ENCODE measurements around the gene GYS1.
A peak's percentile ranks its signal among the peaks of the same experiment; 100 is the strongest.

GYS1 gene

DNA sequence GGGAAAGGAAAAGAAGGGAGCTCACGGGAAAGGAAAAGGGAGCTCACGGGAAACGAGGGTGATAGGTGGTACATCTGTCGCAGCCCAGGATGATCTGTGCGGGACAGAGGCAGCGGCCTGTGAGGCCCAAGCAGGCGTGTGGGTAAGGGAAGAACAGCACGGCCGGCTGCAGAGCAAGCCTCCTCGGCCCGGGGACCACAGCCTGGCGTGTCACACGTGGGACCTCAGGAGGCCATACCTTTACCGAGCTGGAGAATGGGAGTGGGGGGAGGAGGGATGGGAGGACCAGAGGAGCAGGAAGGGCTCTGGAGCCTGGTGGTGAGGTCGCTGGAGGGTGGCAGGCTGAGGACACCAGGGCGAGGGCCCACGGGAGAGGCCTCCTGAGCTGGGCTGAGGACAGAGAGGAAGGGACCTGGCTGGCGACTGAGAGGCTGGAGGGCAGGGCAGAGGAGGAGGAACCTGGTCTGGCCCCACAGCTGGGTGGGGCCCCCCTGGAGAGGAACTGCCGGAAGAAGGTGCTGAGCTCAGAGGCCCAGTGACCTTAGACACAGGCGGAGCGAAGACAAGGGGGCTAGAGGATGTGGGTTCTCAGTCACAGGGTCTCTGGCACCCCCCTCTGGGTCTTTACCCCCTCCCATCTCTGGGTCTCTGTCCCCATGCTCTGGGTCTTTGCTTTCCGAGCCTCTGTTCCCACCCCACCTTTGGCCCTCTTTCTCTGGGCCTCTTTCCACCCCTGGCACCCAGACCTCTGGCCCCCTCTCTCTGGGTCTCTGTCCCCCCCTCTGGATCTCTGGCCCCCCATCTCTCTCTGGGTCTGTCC is 30.9 kb downstream of the GYS1 start (continued):
- TF ChIP-seq, protein P1, sequence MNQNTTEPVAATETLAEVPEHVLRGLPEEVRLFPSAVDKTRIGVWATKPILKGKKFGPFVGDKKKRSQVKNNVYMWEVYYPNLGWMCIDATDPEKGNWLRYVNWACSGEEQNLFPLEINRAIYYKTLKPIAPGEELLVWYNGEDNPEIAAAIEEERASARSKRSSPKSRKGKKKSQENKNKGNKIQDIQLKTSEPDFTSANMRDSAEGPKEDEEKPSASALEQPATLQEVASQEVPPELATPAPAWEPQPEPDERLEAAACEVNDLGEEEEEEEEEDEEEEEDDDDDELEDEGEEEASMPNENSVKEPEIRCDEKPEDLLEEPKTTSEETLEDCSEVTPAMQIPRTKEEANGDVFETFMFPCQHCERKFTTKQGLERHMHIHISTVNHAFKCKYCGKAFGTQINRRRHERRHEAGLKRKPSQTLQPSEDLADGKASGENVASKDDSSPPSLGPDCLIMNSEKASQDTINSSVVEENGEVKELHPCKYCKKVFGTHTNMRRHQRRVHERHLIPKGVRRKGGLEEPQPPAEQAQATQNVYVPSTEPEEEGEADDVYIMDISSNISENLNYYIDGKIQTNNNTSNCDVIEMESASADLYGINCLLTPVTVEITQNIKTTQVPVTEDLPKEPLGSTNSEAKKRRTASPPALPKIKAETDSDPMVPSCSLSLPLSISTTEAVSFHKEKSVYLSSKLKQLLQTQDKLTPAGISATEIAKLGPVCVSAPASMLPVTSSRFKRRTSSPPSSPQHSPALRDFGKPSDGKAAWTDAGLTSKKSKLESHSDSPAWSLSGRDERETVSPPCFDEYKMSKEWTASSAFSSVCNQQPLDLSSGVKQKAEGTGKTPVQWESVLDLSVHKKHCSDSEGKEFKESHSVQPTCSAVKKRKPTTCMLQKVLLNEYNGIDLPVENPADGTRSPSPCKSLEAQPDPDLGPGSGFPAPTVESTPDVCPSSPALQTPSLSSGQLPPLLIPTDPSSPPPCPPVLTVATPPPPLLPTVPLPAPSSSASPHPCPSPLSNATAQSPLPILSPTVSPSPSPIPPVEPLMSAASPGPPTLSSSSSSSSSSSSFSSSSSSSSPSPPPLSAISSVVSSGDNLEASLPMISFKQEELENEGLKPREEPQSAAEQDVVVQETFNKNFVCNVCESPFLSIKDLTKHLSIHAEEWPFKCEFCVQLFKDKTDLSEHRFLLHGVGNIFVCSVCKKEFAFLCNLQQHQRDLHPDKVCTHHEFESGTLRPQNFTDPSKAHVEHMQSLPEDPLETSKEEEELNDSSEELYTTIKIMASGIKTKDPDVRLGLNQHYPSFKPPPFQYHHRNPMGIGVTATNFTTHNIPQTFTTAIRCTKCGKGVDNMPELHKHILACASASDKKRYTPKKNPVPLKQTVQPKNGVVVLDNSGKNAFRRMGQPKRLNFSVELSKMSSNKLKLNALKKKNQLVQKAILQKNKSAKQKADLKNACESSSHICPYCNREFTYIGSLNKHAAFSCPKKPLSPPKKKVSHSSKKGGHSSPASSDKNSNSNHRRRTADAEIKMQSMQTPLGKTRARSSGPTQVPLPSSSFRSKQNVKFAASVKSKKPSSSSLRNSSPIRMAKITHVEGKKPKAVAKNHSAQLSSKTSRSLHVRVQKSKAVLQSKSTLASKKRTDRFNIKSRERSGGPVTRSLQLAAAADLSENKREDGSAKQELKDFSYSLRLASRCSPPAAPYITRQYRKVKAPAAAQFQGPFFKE (tag by site-specific recombination; IDR thresholded peaks at IDR 0.05; ENCODE audit: borderline replicate concordance): no peak
- TF ChIP-seq ZNF473 (tag by site-specific recombination; IDR thresholded peaks at IDR 0.05) (no peak), ZNF214 (tag by site-specific recombination; IDR thresholded peaks at IDR 0.05; ENCODE audit: borderline replicate concordance) (no peak), GLI4 (tag by site-specific recombination; IDR thresholded peaks at IDR 0.05) (no peak), ZNF530 (tag by site-specific recombination; IDR thresholded peaks at IDR 0.05; ENCODE audit: low read depth) (no peak), ZBTB20 (tag by site-specific recombination; IDR thresholded peaks at IDR 0.05) (peak; percentile 15; the same call in 1 of the 2 replicates), ZNF302 (tag by site-specific recombination; IDR thresholded peaks at IDR 0.05; ENCODE audit: low read depth) (no peak), GLIS2 (tag by site-specific recombination; IDR thresholded peaks at IDR 0.05) (peak; percentile 89), BCL11A (tag by site-specific recombination; IDR thresholded peaks at IDR 0.05; ENCODE audit: low read depth) (no peak), ZNF514 (tag by site-specific recombination; IDR thresholded peaks at IDR 0.05) (no peak), ZNF561 (tag by site-specific recombination; IDR thresholded peaks at IDR 0.05; ENCODE audit: borderline replicate concordance) (no peak), ZNF133 (tag by site-specific recombination; IDR thresholded peaks at IDR 0.05) (no peak), MZF1 (tag by site-specific recombination; IDR thresholded peaks at IDR 0.05; ENCODE audit: borderline replicate concordance) (no peak), ZFP37 (tag by site-specific recombination; IDR thresholded peaks at IDR 0.05) (0 out of 2 replicates have a peak, but pooled peaks have one; percentile 50), ZNF354C (tag by site-specific recombination; IDR thresholded peaks at IDR 0.05; ENCODE audit: borderline replicate concordance, low read depth) (no peak), RBAK (tag by site-specific recombination; IDR thresholded peaks at IDR 0.05) (no peak), BCL11B (tag by site-specific recombination; IDR thresholded peaks at IDR 0.05; ENCODE audit: low read depth) (peak; percentile 48; the same call in 1 of the 2 replicates), TRIM28 (IDR thresholded peaks at IDR 0.05; ENCODE audit: borderline replicate concordance, low read length) (no peak), ZNF274 (IDR thresholded peaks at IDR 0.05; ENCODE audit: low read length) (no peak), ZNF274 (tag by site-specific recombination; IDR thresholded peaks at IDR 0.05; ENCODE audit: borderline replicate concordance) (no peak), ZIC2 (tag by site-specific recombination; IDR thresholded peaks at IDR 0.05) (peak; percentile 51), ZNF423 (tag by site-specific recombination; IDR thresholded peaks at IDR 0.05) (no peak), GLI2 (tag by site-specific recombination; IDR thresholded peaks at IDR 0.05; ENCODE audit: borderline replicate concordance, low read depth) (no peak), ZSCAN30 (tag by site-specific recombination; IDR thresholded peaks at IDR 0.05) (peak; percentile 51; the same call in 1 of the 2 replicates)
- TF ChIP-seq, protein P2, sequence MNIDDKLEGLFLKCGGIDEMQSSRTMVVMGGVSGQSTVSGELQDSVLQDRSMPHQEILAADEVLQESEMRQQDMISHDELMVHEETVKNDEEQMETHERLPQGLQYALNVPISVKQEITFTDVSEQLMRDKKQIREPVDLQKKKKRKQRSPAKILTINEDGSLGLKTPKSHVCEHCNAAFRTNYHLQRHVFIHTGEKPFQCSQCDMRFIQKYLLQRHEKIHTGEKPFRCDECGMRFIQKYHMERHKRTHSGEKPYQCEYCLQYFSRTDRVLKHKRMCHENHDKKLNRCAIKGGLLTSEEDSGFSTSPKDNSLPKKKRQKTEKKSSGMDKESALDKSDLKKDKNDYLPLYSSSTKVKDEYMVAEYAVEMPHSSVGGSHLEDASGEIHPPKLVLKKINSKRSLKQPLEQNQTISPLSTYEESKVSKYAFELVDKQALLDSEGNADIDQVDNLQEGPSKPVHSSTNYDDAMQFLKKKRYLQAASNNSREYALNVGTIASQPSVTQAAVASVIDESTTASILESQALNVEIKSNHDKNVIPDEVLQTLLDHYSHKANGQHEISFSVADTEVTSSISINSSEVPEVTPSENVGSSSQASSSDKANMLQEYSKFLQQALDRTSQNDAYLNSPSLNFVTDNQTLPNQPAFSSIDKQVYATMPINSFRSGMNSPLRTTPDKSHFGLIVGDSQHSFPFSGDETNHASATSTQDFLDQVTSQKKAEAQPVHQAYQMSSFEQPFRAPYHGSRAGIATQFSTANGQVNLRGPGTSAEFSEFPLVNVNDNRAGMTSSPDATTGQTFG (tag by site-specific recombination; IDR thresholded peaks at IDR 0.05; ENCODE audit: borderline replicate concordance): no peak
- TF ChIP-seq, protein P3, sequence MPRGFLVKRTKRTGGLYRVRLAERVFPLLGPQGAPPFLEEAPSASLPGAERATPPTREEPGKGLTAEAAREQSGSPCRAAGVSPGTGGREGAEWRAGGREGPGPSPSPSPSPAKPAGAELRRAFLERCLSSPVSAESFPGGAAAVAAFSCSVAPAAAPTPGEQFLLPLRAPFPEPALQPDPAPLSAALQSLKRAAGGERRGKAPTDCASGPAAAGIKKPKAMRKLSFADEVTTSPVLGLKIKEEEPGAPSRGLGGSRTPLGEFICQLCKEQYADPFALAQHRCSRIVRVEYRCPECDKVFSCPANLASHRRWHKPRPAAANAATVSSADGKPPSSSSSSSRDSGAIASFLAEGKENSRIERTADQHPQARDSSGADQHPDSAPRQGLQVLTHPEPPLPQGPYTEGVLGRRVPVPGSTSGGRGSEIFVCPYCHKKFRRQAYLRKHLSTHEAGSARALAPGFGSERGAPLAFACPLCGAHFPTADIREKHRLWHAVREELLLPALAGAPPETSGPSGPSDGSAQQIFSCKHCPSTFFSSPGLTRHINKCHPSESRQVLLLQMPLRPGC (tag by site-specific recombination; IDR thresholded peaks at IDR 0.05): no peak
- TF ChIP-seq, protein P4, sequence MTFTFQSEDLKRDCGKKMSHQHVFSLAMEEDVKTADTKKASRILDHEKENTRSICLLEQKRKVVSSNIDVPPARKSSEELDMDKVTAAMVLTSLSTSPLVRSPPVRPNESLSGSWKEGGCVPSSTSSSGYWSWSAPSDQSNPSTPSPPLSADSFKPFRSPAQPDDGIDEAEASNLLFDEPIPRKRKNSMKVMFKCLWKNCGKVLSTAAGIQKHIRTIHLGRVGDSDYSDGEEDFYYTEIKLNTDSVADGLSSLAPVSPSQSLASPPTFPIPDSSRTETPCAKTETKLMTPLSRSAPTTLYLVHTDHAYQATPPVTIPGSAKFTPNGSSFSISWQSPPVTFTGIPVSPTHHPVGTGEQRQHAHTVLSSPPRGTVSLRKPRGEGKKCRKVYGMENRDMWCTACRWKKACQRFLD (tag by site-specific recombination; IDR thresholded peaks at IDR 0.05): no peak
- TF ChIP-seq, protein P5, sequence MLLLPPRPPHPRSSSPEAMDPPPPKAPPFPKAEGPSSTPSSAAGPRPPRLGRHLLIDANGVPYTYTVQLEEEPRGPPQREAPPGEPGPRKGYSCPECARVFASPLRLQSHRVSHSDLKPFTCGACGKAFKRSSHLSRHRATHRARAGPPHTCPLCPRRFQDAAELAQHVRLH (tag by site-specific recombination; IDR thresholded peaks at IDR 0.05): no peak

Measured in HEK293 (cell line).